Endothelial cell of umbilical vein (primary cell): Measurements from ENCODE around the gene MVD.

Source experiments
- CTCF ChIP-seq, 2 donors: IDR thresholded peaks; 1 replicate in 1 of 2; 2 replicates in 1 of 2; pipeline ENCODE4 v1.5.1; 2011; ENCODE audit warnings: low read length in 2 of 2, mild to moderate bottlenecking in 2 of 2, moderate library complexity in 2 of 2, control low read depth in 1 of 2, inconsistent platforms in 1 of 2, low read depth in 1 of 2; ENCODE audit not compliant: insufficient read depth in 1 of 2; ENCODE audit errors: extremely low read depth in 1 of 2
- EZH2 ChIP-seq: IDR thresholded peaks from 2 replicates; pipeline ENCODE4 v1.6.1; 2012; ENCODE audit warnings: borderline replicate concordance, low read depth, mild to moderate bottlenecking, moderate library complexity, low read length, inconsistent platforms; ENCODE audit not compliant: severe bottlenecking
- FOS ChIP-seq: IDR thresholded peaks from 2 replicates; pipeline ENCODE4 v1.6.1; 2011; ENCODE audit warnings: mild to moderate bottlenecking, low read length, moderate library complexity, borderline replicate concordance; ENCODE audit not compliant: insufficient read depth
- GATA2 ChIP-seq: IDR thresholded peaks from 2 replicates; pipeline ENCODE4 v1.7.0; 2011; ENCODE audit warnings: low read depth, mild to moderate bottlenecking, moderate library complexity, mixed read lengths, low read length; ENCODE audit not compliant: insufficient read length, insufficient read depth
- JUN ChIP-seq: IDR thresholded peaks from 2 replicates; pipeline ENCODE4 v1.6.1; 2011; ENCODE audit warnings: borderline replicate concordance, low read depth; ENCODE audit not compliant: insufficient read length, insufficient read depth
- MYC ChIP-seq: IDR thresholded peaks from one replicate; pipeline ENCODE4 v1.6.1; 2011; ENCODE audit warnings: mild to moderate bottlenecking, low read depth, low read length
- POLR2A ChIP-seq: IDR thresholded peaks from 2 replicates; pipeline ENCODE4 v1.6.1; 2012; ENCODE audit warnings: low read depth, mild to moderate bottlenecking, control low read depth, low read length
- POLR2AphosphoS5 ChIP-seq: IDR thresholded peaks from 2 replicates; pipeline ENCODE4 v1.6.1; 2012; ENCODE audit warnings: low read depth, mild to moderate bottlenecking, control low read depth, low read length, moderate library complexity; ENCODE audit not compliant: insufficient read depth

DNA sequence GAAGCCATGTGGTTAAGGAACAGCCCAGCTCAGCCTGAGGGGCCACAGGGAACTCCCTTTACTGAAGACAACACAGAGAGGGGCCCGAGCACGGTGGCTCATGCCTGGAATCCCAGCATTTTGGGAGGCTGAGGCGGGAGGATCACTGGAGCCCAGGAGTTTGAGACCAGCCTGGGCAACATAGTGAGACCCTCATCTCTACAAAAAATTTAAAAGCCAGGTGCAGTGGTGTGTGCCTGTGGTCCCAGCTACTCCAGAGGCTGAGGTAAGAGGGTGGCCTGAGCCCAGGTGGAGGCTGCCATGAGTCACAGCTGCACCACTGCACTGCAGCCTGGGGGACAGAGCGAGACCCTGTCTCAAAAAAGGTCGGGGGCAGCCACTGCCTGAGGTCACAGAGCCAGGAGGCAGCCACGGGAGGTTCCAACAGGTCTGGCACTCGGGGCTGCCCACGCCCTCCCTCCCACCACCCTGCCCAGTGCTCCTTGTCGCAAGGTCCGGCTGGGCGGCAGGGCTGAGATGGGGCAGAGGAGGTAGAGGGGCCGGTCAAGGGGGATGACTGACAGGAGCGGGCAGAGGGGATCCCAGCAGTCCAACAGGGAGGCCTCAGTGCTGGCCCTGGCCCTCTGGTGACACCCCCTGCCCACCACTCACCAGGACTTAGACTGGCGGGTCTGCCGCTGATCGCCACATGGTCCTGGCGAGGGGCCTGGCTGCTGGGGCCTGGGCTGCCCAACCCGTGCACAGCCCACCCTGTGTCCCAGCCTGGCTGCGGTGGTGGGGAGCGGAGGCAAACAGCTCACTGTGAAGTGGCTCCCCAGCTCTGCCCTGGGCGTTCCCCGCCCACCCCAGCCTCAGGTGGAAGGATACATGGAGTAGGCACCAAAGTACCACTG, 15.5 kb downstream of the MVD start:
- TF ChIP-seq CTCF (IDR thresholded peaks at IDR 0.05; ENCODE audit: extremely low read depth in 1 of 2, insufficient read depth in 1 of 2, low read depth in 1 of 2, low read length in 2 of 2), result no peak
- TF ChIP-seq POLR2AphosphoS5, result no peak
- no peak for TF ChIP-seq POLR2A
- TF ChIP-seq GATA2, result no peak
- TF ChIP-seq EZH2, result no peak
- TF ChIP-seq JUN, result no peak
- no peak for TF ChIP-seq FOS
- TF ChIP-seq MYC, result no peak
